ENCODE measurements around the gene EGFR. TPM values are rescaled to one million over a fixed set of nuclear protein-coding genes. Genes with fewer than 3 reads are reported as not detected.

Gene EGFR
- total and polyA plus RNA-seq, 2 donors (not counting 3 experiments of a cell fraction or from before 2014, with no cell fraction given): 1.5 to 4.1 TPM

GRCh38 chr7:55127622-55128081 lies 108.8 kb downstream of the EGFR start:
- peak; percentile 97 for DNase-seq (ENCODE audit: low read depth, low spot score)
- Histone ChIP-seq H3K9ac (replicated peaks; ENCODE audit: extremely low read depth, insufficient read depth, low read length) (no peak overlapping the region), H4K20me1 (replicated peaks; ENCODE audit: control insufficient read depth, extremely low read depth, insufficient read depth, low read length) (no peaks in the 10 kb centered on the region), H3K9me3 (replicated peaks; ENCODE audit: control insufficient read depth, insufficient read depth, low read length) (no peaks in the 10 kb centered on the region), H2AFZ (ENCODE audit: low read depth, low read length) (no peak overlapping the region), H3K27ac (ENCODE audit: insufficient read depth, low read depth, low read length) (no peak overlapping the region), H3K36me3 (ENCODE audit: control insufficient read depth in 2 of 2, extremely low read depth in 1 of 2, insufficient read depth in 2 of 2, low read length in 2 of 2) (no peaks in the 10 kb centered on the region), H3K79me2 (ENCODE audit: control insufficient read depth, insufficient read depth, low read length) (no peaks in the 10 kb centered on the region), H3K9me1 (replicated peaks; ENCODE audit: control insufficient read depth, extremely low read depth, insufficient read depth, low read length) (no peaks in the 10 kb centered on the region), H3K4me2 (ENCODE audit: insufficient read depth, low read length) (peak overlapping the region; percentile 12), H3K4me1 (ENCODE audit: control insufficient read depth, extremely low read depth, insufficient read depth, low read length) (peaks cover 35% of the 10 kb centered on the region), H3K27me3 (ENCODE audit: control insufficient read depth in 2 of 2, insufficient read depth in 2 of 2, low read length in 2 of 2) (peaks cover 6 to 7% of the 10 kb centered on the region in 2 experiments), H3K4me3 (replicated peaks in 1 of 3; ENCODE audit: insufficient read depth in 1 of 3, low read depth in 1 of 3, low read length in 3 of 3) (no peak overlapping the region)
- peak; percentile 91 for FAIRE-seq
- intact Hi-C loops (cut with micrococcal nuclease): loop anchor here (1.0 kb wide), 3 partner anchors 41 to 128 kb away; no protein-coding TSS in a partner anchor
- TF ChIP-seq POLR2AphosphoS5 (IDR thresholded peaks at IDR 0.05; ENCODE audit: insufficient read depth, low read depth, low read length): peak; percentile 70
- peak; percentile 25 for TF ChIP-seq FOS (IDR thresholded peaks at IDR 0.05; ENCODE audit: borderline replicate concordance, insufficient read depth, low read length)
- peak; percentile 55 for TF ChIP-seq GATA2 (IDR thresholded peaks at IDR 0.05; ENCODE audit: insufficient read depth, insufficient read length, low read depth, low read length)
- TF ChIP-seq JUN (IDR thresholded peaks at IDR 0.05; ENCODE audit: borderline replicate concordance, insufficient read depth, insufficient read length, low read depth): no peak
- no peak for TF ChIP-seq EZH2 (IDR thresholded peaks at IDR 0.05; ENCODE audit: borderline replicate concordance, low read depth, low read length, severe bottlenecking)
- TF ChIP-seq MAX (IDR thresholded peaks at IDR 0.05; ENCODE audit: insufficient read depth, insufficient read length): no peak
- TF ChIP-seq MYC (IDR thresholded peaks at IDR 0.05; ENCODE audit: low read depth, low read length): no peak
- no peak for TF ChIP-seq POLR2A (IDR thresholded peaks at IDR 0.05; ENCODE audit: low read depth, low read length)
- no peak for TF ChIP-seq CTCF (IDR thresholded peaks at IDR 0.05; ENCODE audit: extremely low read depth in 1 of 2, insufficient read depth in 1 of 2, low read depth in 1 of 2, low read length in 2 of 2)
- ChIA-PET CTCF (interaction anchor here (0.8 to 3.7 kb wide), 6 partner anchors 14 to 128 kb away, joined by 3 to 26 read pairs (median 4); partner anchors contain the start of gene EGFR), POLR2A (interaction anchor here (0.7 to 0.9 kb wide), 2 partner anchors 62 to 369 kb away, joined by 3 read pairs; partner anchors contain the start of gene SEC61G)
- no TSS peak for BruUV-seq (replicated peaks)
- dilution Hi-C loops (cut with MboI; ENCODE audit: extremely low pct_ligation_motif_present, low sequenced_read_pairs): no loop called here

Data from endothelial cell of umbilical vein (primary cell).